Measurements from ENCODE around the gene FOXI1. TPM values are rescaled to one million over a fixed set of nuclear protein-coding genes. Genes with fewer than 3 reads are reported as not detected.

Gene FOXI1
- total and polyA plus RNA-seq, 2 of the 13 experiments (the other 11 are each of a cell fraction or from before 2014, with no cell fraction given), result not detected

DNA sequence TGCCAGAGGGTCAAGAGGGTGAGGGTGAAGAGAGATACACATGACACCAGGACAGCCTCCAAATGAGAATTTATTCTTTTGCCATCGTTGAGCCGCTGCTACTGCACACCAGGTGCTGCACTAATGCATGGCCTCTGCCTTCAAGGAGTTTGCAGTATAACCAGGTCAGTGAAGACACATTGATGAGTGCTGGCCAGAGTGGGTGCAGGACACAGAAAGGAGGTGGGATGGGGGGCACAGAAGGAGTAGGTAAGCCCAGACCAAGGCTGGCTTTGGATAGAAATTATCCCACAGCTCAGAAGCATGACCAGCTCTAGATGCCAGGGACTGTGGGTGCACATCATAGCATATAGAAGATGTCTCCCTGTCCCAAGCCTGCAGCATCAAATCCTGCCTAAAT is 38.0 kb downstream of the FOXI1 start:
- no peaks in the 10 kb centered on the region for H3K4me1 ChIP-seq (ENCODE audit: insufficient read depth, low read length)
- H3K9ac ChIP-seq (ENCODE audit: insufficient read depth, low read depth, low read length), result no peak overlapping the region
- no peak overlapping the region for H3K4me3 ChIP-seq (replicated peaks in 1 of 3; ENCODE audit: insufficient read depth in 1 of 3, low read depth in 2 of 3, low read length in 3 of 3)
- FAIRE-seq (no peak), ATAC-seq (no peak), DNase-seq (ENCODE audit: low spot score) (no peak)
- TF ChIP-seq, protein P1, sequence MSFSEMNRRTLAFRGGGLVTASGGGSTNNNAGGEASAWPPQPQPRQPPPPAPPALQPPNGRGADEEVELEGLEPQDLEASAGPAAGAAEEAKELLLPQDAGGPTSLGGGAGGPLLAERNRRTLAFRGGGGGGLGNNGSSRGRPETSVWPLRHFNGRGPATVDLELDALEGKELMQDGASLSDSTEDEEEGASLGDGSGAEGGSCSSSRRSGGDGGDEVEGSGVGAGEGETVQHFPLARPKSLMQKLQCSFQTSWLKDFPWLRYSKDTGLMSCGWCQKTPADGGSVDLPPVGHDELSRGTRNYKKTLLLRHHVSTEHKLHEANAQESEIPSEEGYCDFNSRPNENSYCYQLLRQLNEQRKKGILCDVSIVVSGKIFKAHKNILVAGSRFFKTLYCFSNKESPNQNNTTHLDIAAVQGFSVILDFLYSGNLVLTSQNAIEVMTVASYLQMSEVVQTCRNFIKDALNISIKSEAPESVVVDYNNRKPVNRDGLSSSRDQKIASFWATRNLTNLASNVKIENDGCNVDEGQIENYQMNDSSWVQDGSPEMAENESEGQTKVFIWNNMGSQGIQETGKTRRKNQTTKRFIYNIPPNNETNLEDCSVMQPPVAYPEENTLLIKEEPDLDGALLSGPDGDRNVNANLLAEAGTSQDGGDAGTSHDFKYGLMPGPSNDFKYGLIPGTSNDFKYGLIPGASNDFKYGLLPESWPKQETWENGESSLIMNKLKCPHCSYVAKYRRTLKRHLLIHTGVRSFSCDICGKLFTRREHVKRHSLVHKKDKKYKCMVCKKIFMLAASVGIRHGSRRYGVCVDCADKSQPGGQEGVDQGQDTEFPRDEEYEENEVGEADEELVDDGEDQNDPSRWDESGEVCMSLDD (CRISPR knock-in tag; IDR thresholded peaks at IDR 0.05; ENCODE audit: borderline replicate concordance), result no peak
- TF ChIP-seq ZNF562 (CRISPR knock-in tag; IDR thresholded peaks at IDR 0.05; ENCODE audit: borderline replicate concordance) (no peak), CERS6 (CRISPR knock-in tag; IDR thresholded peaks at IDR 0.05) (no peak), ZNF382 (CRISPR knock-in tag; IDR thresholded peaks at IDR 0.05; ENCODE audit: borderline replicate concordance) (no peak), IRX3 (CRISPR knock-in tag; IDR thresholded peaks at IDR 0.05; ENCODE audit: borderline replicate concordance, low read depth) (no peak), FLYWCH1 (CRISPR knock-in tag; IDR thresholded peaks at IDR 0.05) (no peak), SMAD3 (CRISPR knock-in tag; IDR thresholded peaks at IDR 0.05) (no peak), SOX6 (IDR thresholded peaks at IDR 0.05) (no peak), SOX6 (CRISPR knock-in tag; IDR thresholded peaks at IDR 0.05) (no peak)
- TF ChIP-seq, protein P2, sequence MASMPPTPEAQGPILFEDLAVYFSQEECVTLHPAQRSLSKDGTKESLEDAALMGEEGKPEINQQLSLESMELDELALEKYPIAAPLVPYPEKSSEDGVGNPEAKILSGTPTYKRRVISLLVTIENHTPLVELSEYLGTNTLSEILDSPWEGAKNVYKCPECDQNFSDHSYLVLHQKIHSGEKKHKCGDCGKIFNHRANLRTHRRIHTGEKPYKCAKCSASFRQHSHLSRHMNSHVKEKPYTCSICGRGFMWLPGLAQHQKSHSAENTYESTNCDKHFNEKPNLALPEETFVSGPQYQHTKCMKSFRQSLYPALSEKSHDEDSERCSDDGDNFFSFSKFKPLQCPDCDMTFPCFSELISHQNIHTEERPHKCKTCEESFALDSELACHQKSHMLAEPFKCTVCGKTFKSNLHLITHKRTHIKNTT (CRISPR knock-in tag; IDR thresholded peaks at IDR 0.05), result no peak
- TF ChIP-seq, protein P3, sequence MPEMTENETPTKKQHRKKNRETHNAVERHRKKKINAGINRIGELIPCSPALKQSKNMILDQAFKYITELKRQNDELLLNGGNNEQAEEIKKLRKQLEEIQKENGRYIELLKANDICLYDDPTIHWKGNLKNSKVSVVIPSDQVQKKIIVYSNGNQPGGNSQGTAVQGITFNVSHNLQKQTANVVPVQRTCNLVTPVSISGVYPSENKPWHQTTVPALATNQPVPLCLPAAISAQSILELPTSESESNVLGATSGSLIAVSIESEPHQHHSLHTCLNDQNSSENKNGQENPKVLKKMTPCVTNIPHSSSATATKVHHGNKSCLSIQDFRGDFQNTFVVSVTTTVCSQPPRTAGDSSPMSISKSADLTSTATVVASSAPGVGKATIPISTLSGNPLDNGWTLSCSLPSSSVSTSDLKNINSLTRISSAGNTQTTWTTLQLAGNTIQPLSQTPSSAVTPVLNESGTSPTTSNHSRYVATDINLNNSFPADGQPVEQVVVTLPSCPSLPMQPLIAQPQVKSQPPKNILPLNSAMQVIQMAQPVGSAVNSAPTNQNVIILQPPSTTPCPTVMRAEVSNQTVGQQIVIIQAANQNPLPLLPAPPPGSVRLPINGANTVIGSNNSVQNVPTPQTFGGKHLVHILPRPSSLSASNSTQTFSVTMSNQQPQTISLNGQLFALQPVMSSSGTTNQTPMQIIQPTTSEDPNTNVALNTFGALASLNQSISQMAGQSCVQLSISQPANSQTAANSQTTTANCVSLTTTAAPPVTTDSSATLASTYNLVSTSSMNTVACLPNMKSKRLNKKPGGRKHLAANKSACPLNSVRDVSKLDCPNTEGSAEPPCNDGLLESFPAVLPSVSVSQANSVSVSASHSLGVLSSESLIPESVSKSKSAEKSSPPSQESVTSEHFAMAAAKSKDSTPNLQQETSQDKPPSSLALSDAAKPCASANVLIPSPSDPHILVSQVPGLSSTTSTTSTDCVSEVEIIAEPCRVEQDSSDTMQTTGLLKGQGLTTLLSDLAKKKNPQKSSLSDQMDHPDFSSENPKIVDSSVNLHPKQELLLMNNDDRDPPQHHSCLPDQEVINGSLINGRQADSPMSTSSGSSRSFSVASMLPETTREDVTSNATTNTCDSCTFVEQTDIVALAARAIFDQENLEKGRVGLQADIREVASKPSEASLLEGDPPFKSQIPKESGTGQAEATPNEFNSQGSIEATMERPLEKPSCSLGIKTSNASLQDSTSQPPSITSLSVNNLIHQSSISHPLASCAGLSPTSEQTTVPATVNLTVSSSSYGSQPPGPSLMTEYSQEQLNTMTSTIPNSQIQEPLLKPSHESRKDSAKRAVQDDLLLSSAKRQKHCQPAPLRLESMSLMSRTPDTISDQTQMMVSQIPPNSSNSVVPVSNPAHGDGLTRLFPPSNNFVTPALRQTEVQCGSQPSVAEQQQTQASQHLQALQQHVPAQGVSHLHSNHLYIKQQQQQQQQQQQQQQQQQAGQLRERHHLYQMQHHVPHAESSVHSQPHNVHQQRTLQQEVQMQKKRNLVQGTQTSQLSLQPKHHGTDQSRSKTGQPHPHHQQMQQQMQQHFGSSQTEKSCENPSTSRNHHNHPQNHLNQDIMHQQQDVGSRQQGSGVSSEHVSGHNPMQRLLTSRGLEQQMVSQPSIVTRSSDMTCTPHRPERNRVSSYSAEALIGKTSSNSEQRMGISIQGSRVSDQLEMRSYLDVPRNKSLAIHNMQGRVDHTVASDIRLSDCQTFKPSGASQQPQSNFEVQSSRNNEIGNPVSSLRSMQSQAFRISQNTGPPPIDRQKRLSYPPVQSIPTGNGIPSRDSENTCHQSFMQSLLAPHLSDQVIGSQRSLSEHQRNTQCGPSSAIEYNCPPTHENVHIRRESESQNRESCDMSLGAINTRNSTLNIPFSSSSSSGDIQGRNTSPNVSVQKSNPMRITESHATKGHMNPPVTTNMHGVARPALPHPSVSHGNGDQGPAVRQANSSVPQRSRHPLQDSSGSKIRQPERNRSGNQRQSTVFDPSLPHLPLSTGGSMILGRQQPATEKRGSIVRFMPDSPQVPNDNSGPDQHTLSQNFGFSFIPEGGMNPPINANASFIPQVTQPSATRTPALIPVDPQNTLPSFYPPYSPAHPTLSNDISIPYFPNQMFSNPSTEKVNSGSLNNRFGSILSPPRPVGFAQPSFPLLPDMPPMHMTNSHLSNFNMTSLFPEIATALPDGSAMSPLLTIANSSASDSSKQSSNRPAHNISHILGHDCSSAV (CRISPR knock-in tag; IDR thresholded peaks at IDR 0.05; ENCODE audit: borderline replicate concordance), result no peak
- ChIA-PET POLR2A (no interaction called here), CTCF (ENCODE audit: low intra/inter-chr PET ratio, low total read pairs) (no interaction called here)
- H2AFZ ChIP-seq (ENCODE audit: low read length), result no peak overlapping the region
- H3K9me3 ChIP-seq (ENCODE audit: low read length), result no peaks in the 10 kb centered on the region
- WGBS (ENCODE audit: low lambda C conversion rate), result 0% methylated on average over 2 of the region's 2 CpGs
- in situ Hi-C loops (cut with HindIII; ENCODE audit: extremely low pct_ligation_motif_present, low pct_unique_long_range_greater_than_20kb) (no loop called here), intact Hi-C loops (cut with micrococcal nuclease; ENCODE audit: unreplicated experiment) (no loop called here)
- H3K27me3 ChIP-seq (ENCODE audit: control insufficient read depth in 1 of 2, insufficient read depth in 2 of 2, low read length in 2 of 2), result no peaks in the 10 kb centered on the region
- H4K20me1 ChIP-seq (ENCODE audit: insufficient read depth, low read length), result no peaks in the 10 kb centered on the region
- no peak overlapping the region for H3K4me2 ChIP-seq (ENCODE audit: low read depth, low read length)
- no peaks in the 10 kb centered on the region for H3K79me2 ChIP-seq (ENCODE audit: insufficient read depth, low read length)
- no peak overlapping the region for H3K27ac ChIP-seq (ENCODE audit: extremely low read length, insufficient read depth, low read length)
- BruUV-seq (replicated peaks), result no TSS peak
- no peaks in the 10 kb centered on the region for H3K36me3 ChIP-seq (replicated peaks in 1 of 2; ENCODE audit: control insufficient read depth in 1 of 2, insufficient read depth in 2 of 2, low read length in 2 of 2)

Measured in HepG2 (cell line).